Measurements from ENCODE around the gene TMPRSS9.

TMPRSS9 gene

DNA sequence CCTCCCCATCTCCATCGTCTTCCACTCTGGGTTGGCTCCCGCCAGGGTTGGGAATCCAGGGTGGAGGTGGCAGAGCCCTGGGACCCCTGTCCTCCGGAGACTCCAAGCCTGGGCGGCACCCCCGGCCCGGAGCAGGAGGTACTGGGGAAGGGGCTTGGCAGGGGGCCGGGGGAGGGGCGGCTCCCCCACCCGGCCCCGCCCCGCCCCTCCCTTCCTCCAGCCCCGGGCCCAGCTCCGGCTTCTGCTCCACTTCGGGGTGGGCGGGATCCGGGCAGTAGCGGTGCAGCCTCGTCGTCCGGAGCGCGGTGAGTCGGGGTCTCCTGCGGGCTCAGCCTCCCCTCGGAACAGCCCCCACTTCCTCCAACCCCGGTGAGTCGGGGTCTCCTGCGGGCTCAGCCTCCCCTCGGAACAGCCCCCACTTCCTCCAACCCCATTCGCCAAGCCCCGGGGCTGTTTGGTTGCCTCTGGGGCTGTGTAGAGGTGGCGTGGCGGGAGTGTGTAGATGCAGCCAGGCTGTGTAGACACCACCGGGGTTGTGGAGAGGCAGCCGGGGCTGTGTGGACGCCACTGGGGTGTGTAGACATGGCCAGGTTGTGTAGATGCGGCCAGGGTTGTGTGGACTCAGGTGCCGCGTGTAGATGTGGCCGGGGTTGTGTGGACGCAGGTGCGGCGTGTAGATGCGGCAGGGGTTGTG, at the start of gene TMPRSS9:
TMPRSS9 (plus strand) TSS at position 274 of the 694 bp plus-strand sequence. CDS start 29,521 bp downstream, outside the sequence.
- TF ChIP-seq NFIC (IDR thresholded peaks at IDR 0.05) (no peak), CEBPB (IDR thresholded peaks at IDR 0.05) (no peak), ZBTB7A (IDR thresholded peaks at IDR 0.05; ENCODE audit: low read depth) (no peak), EGR1 (IDR thresholded peaks at IDR 0.05) (no peak)

DNA sequence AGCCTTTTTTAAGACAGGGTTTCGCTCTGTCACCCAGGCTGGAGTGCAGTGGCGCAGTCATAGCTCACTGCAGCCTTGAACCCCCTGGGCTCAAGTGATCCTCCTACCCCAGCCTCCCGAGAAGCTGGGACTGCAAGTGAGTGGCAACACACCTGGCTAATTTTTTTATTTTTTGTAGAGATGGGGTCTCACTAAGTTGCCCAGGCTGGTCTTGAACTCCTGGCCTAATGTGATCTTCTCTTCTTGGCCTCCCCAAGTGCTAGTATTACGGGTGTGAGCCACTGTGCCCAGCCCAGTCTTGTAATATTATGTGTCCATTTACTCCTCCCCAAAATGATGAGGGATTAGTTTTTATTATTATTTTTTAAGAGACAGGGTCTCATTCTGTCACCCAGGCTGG, 49.0 kb upstream of the TMPRSS9 start:
- TF ChIP-seq YY1 (IDR thresholded peaks at IDR 0.05; ENCODE audit: low read depth) = no peak

DNA sequence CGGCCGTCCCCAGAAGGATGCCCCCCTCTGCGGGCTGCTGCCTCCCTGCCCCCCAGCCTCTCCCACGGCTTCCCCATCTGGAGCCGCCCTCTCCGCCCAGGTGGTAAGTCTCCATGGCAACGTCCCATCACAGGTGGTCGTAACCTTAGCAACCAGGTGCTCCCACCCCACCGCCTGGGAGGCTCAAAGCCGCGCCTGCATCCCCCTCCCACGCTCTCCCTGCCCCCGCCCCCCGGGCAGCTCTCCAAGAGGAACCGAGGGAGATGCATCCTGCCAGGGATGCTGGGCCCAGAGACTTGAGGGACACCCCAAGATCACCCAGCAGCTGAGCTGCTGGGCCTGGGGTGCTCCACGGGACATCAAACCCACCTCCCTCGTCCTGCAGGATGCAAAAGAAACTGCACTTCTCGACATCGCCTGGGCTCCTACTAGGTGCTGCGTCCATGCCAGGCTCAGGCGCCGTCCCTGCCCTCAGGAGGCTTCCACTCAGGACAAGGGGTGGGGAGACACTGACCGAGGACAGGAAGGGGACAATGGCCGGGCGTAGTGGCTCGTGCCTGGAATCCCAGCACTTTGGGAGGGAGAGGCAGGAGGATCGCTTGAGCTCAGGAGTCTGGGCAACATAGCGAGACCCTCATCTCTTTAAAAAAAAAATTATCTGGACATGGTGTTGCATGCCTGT, 47.1 kb upstream of the TMPRSS9 start:
- TF ChIP-seq EGR1 (IDR thresholded peaks at IDR 0.05) = 0 out of 2 replicates have a peak, but pooled peaks have one; percentile 41
- TF ChIP-seq ZBTB7A (IDR thresholded peaks at IDR 0.05; ENCODE audit: low read depth) = no peak
- no peak for TF ChIP-seq RAD21 (IDR thresholded peaks at IDR 0.05; ENCODE audit: low read depth)
- TF ChIP-seq, protein P1, sequence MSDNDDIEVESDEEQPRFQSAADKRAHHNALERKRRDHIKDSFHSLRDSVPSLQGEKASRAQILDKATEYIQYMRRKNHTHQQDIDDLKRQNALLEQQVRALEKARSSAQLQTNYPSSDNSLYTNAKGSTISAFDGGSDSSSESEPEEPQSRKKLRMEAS (IDR thresholded peaks at IDR 0.05) = no peak

GRCh38 chr19:2315121-2315817, 44.8 kb upstream of the TMPRSS9 start:
- no peak for TF ChIP-seq YY1 (IDR thresholded peaks at IDR 0.05; ENCODE audit: low read depth)
- TF ChIP-seq NFIC (IDR thresholded peaks at IDR 0.05) = no peak
- no peak for TF ChIP-seq TEAD4 (IDR thresholded peaks at IDR 0.05)
- no peak for TF ChIP-seq EGR1 (IDR thresholded peaks at IDR 0.05)
- TF ChIP-seq RAD21 (IDR thresholded peaks at IDR 0.05; ENCODE audit: low read depth) = no peak
- TF ChIP-seq, protein P1 (IDR thresholded peaks at IDR 0.05) = no peak
- no peak for TF ChIP-seq FOXM1 (IDR thresholded peaks at IDR 0.05; ENCODE audit: borderline replicate concordance, low read depth)
- TF ChIP-seq TCF12 (IDR thresholded peaks at IDR 0.05; ENCODE audit: low read depth) = no peak
- TF ChIP-seq, protein P2, sequence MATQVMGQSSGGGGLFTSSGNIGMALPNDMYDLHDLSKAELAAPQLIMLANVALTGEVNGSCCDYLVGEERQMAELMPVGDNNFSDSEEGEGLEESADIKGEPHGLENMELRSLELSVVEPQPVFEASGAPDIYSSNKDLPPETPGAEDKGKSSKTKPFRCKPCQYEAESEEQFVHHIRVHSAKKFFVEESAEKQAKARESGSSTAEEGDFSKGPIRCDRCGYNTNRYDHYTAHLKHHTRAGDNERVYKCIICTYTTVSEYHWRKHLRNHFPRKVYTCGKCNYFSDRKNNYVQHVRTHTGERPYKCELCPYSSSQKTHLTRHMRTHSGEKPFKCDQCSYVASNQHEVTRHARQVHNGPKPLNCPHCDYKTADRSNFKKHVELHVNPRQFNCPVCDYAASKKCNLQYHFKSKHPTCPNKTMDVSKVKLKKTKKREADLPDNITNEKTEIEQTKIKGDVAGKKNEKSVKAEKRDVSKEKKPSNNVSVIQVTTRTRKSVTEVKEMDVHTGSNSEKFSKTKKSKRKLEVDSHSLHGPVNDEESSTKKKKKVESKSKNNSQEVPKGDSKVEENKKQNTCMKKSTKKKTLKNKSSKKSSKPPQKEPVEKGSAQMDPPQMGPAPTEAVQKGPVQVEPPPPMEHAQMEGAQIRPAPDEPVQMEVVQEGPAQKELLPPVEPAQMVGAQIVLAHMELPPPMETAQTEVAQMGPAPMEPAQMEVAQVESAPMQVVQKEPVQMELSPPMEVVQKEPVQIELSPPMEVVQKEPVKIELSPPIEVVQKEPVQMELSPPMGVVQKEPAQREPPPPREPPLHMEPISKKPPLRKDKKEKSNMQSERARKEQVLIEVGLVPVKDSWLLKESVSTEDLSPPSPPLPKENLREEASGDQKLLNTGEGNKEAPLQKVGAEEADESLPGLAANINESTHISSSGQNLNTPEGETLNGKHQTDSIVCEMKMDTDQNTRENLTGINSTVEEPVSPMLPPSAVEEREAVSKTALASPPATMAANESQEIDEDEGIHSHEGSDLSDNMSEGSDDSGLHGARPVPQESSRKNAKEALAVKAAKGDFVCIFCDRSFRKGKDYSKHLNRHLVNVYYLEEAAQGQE (IDR thresholded peaks at IDR 0.05; ENCODE audit: low read depth) = no peak
- no peak for TF ChIP-seq TAF1 (IDR thresholded peaks at IDR 0.05; ENCODE audit: low read depth)
- TF ChIP-seq CEBPB (IDR thresholded peaks at IDR 0.05) = no peak
- no peak for TF ChIP-seq EP300 (IDR thresholded peaks at IDR 0.05; ENCODE audit: borderline replicate concordance)
- no peak for TF ChIP-seq ZBTB7A (IDR thresholded peaks at IDR 0.05; ENCODE audit: low read depth)

DNA sequence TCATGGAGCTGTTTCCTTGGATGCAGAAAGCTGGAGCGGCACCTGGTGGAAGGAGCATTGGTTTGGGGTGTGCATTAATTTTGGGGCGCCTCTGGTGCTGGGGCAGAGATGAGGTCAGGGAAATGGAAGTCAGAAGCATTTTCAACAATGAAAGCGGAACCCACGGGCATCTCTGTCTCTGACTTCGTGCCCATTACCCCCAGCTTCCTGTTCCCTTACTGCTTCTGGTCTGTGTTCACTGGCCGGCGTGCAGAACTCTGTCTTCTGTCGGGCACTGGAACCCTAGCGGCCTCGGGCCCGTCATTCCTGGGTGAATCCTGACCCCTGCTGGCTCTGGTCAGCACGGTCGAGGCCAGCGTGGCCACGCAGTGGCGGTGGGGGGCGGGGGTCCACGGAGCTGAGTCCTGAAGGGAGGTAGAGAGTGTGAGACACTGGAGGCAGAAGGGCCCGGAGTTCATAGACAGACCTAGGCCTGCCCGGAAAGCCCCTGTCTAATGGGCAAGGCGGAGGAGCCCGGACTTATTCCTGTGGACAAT, 44.2 kb upstream of the TMPRSS9 start:
- no peak for TF ChIP-seq YY1 (IDR thresholded peaks at IDR 0.05; ENCODE audit: low read depth)
- TF ChIP-seq, protein P2 (IDR thresholded peaks at IDR 0.05; ENCODE audit: low read depth) = no peak
- TF ChIP-seq NFIC (IDR thresholded peaks at IDR 0.05) = no peak
- TF ChIP-seq, protein P1 (IDR thresholded peaks at IDR 0.05) = no peak
- no peak for TF ChIP-seq TCF12 (IDR thresholded peaks at IDR 0.05; ENCODE audit: low read depth)
- TF ChIP-seq RAD21 (IDR thresholded peaks at IDR 0.05; ENCODE audit: low read depth) = peak; percentile 66
- 0 out of 2 replicates have a peak, but pooled peaks have one; percentile 56 for TF ChIP-seq ZBTB7A (IDR thresholded peaks at IDR 0.05; ENCODE audit: low read depth)

- TF ChIP-seq FOXM1 (IDR thresholded peaks at IDR 0.05; ENCODE audit: borderline replicate concordance, low read depth) (no peak), YY1 (IDR thresholded peaks at IDR 0.05; ENCODE audit: low read depth) (no peak), TEAD4 (IDR thresholded peaks at IDR 0.05) (no peak), RAD21 (IDR thresholded peaks at IDR 0.05; ENCODE audit: low read depth) (no peak), NFIC (IDR thresholded peaks at IDR 0.05) (no peak), TCF12 (IDR thresholded peaks at IDR 0.05; ENCODE audit: low read depth) (no peak), EP300 (IDR thresholded peaks at IDR 0.05; ENCODE audit: borderline replicate concordance) (no peak)
Observed at GRCh38 chr19:2317300-2317699, 42.8 kb upstream of the TMPRSS9 start.

Data from Ishikawa (cell line).